ENCODE measurements around the gene ZNF536.
"Not testable (repeated sequence)": the region's sequence is repeated elsewhere in the genome, so short reads cannot be mapped to it uniquely, and the experiment has no call there.

The ZNF536 gene

DNA sequence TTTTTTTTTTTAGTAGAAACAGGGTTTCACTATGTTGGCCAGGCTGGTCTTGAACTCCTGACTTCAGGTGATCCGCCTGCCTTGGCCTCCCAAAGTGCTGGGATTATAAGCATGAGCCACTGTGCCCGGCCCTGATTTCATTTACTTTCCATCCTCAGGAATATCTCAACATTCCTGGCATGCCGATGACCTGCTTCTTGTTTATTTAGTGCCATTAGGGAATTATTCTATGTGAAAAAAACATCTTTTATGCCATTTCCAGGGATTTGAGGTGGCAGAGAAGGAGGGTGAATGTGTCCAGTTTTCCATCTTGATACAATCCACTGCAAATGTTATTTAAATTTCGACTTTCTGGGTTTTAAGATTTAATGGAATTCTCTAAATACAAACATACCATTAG lies 45.0 kb downstream of the ZNF536 start:
- H3K79me1 ChIP-seq (replicated peaks; ENCODE audit: low read length, poor library complexity, severe bottlenecking); H3K27ac ChIP-seq (ENCODE audit: low read length, poor library complexity, severe bottlenecking); H3K27me3 ChIP-seq (ENCODE audit: control insufficient read depth in 1 of 2, insufficient read depth in 1 of 2, low read length in 2 of 2); H2BK12ac ChIP-seq (ENCODE audit: low read length in 2 of 2); H2AFZ ChIP-seq (ENCODE audit: low read depth, low read length); H2BK120ac ChIP-seq (ENCODE audit: low read depth, low read length); H3K23ac ChIP-seq (ENCODE audit: low read length in 2 of 2); H3K36me3 ChIP-seq (ENCODE audit: control insufficient read depth in 1 of 2, insufficient read depth in 2 of 2, low read depth in 1 of 2, low read length in 2 of 2); H3K9ac ChIP-seq (ENCODE audit: low read length); H3K14ac ChIP-seq (ENCODE audit: low read length in 2 of 2); H4K8ac ChIP-seq (ENCODE audit: low read length); H3K4me3 ChIP-seq (ENCODE audit: insufficient read depth in 1 of 2, low read depth in 1 of 2, low read length in 2 of 2); H3K4me2 ChIP-seq (ENCODE audit: low read length, poor library complexity, severe bottlenecking); H3K4ac ChIP-seq (ENCODE audit: low read depth in 1 of 2, low read length in 2 of 2); H3K4me1 ChIP-seq (ENCODE audit: control insufficient read depth, insufficient read depth, low read depth, low read length); H3K18ac ChIP-seq (ENCODE audit: low read depth in 1 of 2, low read length in 2 of 2); H2BK5ac ChIP-seq (ENCODE audit: low read depth, low read length, poor library complexity, severe bottlenecking); DNase-seq; H2AK5ac ChIP-seq (ENCODE audit: low read length, severe bottlenecking); H3K9me3 ChIP-seq (ENCODE audit: control insufficient read depth, low read length); H4K91ac ChIP-seq (ENCODE audit: low read length); H2BK15ac ChIP-seq (ENCODE audit: low read depth, poor library complexity, severe bottlenecking): not testable (repeated sequence)
- 37% methylated on average over 2 of the region's 4 CpGs for whole genome bisulfite sequencing

DNA sequence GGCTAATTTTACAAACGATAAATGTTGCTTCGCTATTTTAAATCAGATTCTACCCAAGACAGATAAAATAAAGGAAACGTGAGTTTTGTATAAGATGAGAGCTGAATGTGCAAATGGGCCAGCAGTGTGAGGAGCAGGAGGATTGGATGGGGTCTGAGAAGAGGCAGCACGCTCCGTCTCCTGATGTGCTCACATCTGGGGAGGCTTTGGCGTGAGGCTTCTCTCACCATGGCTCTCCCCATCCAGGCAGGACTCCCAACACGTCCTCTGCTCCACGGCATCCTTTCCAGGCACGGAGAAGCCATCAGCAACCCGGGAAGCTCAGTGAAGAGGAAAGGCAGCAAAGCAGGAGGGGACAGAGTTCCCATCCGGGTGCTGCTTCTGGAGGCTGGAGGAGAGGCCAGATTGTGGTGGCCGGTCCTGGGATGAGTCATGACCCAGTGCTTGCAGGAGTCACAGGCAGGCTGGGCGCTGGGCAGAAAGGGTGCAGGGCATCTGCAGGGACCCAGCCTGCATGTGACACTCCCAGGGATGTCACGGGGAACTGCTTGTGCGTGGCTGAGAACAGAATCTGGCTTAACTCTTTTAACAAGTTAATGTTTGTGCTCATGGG lies 47.5 kb downstream of the ZNF536 start:
- Histone ChIP-seq H3K27me3 (ENCODE audit: control insufficient read depth in 1 of 2, insufficient read depth in 1 of 2, low read length in 2 of 2) (no peaks in the 10 kb centered on the region), H3K36me3 (ENCODE audit: control insufficient read depth in 1 of 2, insufficient read depth in 2 of 2, low read depth in 1 of 2, low read length in 2 of 2) (no peaks in the 10 kb centered on the region), H2AFZ (ENCODE audit: low read depth, low read length) (no peak overlapping the region), H3K23ac (ENCODE audit: low read length in 2 of 2) (no peak overlapping the region), H2BK120ac (ENCODE audit: low read depth, low read length) (no peak overlapping the region), H4K8ac (ENCODE audit: low read length) (no peak overlapping the region), H2BK15ac (ENCODE audit: low read depth, poor library complexity, severe bottlenecking) (no peak overlapping the region), H3K18ac (ENCODE audit: low read depth in 1 of 2, low read length in 2 of 2) (no peak overlapping the region), H2BK5ac (ENCODE audit: low read depth, low read length, poor library complexity, severe bottlenecking) (no peak overlapping the region), H3K4me1 (ENCODE audit: control insufficient read depth, insufficient read depth, low read depth, low read length) (no peaks in the 10 kb centered on the region), H3K4ac (ENCODE audit: low read depth in 1 of 2, low read length in 2 of 2) (no peak overlapping the region), H3K9me3 (ENCODE audit: control insufficient read depth, low read length) (no peaks in the 10 kb centered on the region), H3K14ac (ENCODE audit: low read length in 2 of 2) (no peak overlapping the region), H2AK5ac (ENCODE audit: low read length, severe bottlenecking) (no peak overlapping the region), H3K4me3 (ENCODE audit: insufficient read depth in 1 of 2, low read depth in 1 of 2, low read length in 2 of 2) (no peak overlapping the region), H3K4me2 (ENCODE audit: low read length, poor library complexity, severe bottlenecking) (no peak overlapping the region), H3K79me1 (replicated peaks; ENCODE audit: low read length, poor library complexity, severe bottlenecking) (no peaks in the 10 kb centered on the region), H3K9ac (ENCODE audit: low read length) (no peak overlapping the region), H2BK12ac (ENCODE audit: low read length in 2 of 2) (no peak overlapping the region), H4K91ac (ENCODE audit: low read length) (no peak overlapping the region), H3K27ac (ENCODE audit: low read length, poor library complexity, severe bottlenecking) (no peak overlapping the region)
- DNase-seq, result no peak
- 68% methylated on average over 15 of the region's 15 CpGs for WGBS

DNA sequence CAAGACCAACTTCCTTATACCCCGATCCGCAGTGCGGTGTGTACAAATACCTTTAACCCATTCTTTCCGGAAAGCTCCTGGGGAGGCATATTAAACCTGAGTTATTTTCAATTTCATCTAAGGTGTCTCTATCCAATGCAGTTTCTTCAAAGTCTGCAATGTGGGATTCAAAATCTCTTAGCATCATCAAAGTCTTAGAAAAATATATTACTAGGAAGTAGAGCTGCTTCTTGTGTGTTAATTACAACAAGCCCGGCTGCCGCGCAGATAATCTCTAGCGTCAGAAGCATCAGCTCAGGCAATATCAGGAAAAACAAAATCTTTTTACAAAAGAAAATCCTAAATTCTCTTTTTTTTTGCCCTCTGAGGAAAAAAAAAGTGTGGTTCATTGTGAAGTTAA lies 48.1 kb downstream of the ZNF536 start:
- Histone ChIP-seq H4K91ac (ENCODE audit: low read length) (no peak overlapping the region), H3K27ac (ENCODE audit: low read length, poor library complexity, severe bottlenecking) (no peak overlapping the region), H2BK15ac (ENCODE audit: low read depth, poor library complexity, severe bottlenecking) (no peak overlapping the region), H3K4me1 (ENCODE audit: control insufficient read depth, insufficient read depth, low read depth, low read length) (no peaks in the 10 kb centered on the region), H3K14ac (ENCODE audit: low read length in 2 of 2) (no peak overlapping the region), H3K4ac (ENCODE audit: low read depth in 1 of 2, low read length in 2 of 2) (no peak overlapping the region), H3K4me3 (ENCODE audit: insufficient read depth in 1 of 2, low read depth in 1 of 2, low read length in 2 of 2) (no peak overlapping the region), H3K36me3 (ENCODE audit: control insufficient read depth in 1 of 2, insufficient read depth in 2 of 2, low read depth in 1 of 2, low read length in 2 of 2) (no peaks in the 10 kb centered on the region), H2AFZ (ENCODE audit: low read depth, low read length) (no peak overlapping the region), H4K8ac (ENCODE audit: low read length) (no peak overlapping the region), H3K9me3 (ENCODE audit: control insufficient read depth, low read length) (no peaks in the 10 kb centered on the region), H3K4me2 (ENCODE audit: low read length, poor library complexity, severe bottlenecking) (no peak overlapping the region), H3K23ac (ENCODE audit: low read length in 2 of 2) (no peak overlapping the region), H3K27me3 (ENCODE audit: control insufficient read depth in 1 of 2, insufficient read depth in 1 of 2, low read length in 2 of 2) (no peaks in the 10 kb centered on the region), H3K18ac (ENCODE audit: low read depth in 1 of 2, low read length in 2 of 2) (no peak overlapping the region), H2BK5ac (ENCODE audit: low read depth, low read length, poor library complexity, severe bottlenecking) (no peak overlapping the region), H2BK12ac (ENCODE audit: low read length in 2 of 2) (no peak overlapping the region), H3K79me1 (replicated peaks; ENCODE audit: low read length, poor library complexity, severe bottlenecking) (no peaks in the 10 kb centered on the region), H3K9ac (ENCODE audit: low read length) (no peak overlapping the region), H2BK120ac (ENCODE audit: low read depth, low read length) (no peak overlapping the region), H2AK5ac (ENCODE audit: low read length, severe bottlenecking) (no peak overlapping the region)
- no peak for DNase-seq
- 89% methylated on average over 4 of the region's 8 CpGs for WGBS

DNA sequence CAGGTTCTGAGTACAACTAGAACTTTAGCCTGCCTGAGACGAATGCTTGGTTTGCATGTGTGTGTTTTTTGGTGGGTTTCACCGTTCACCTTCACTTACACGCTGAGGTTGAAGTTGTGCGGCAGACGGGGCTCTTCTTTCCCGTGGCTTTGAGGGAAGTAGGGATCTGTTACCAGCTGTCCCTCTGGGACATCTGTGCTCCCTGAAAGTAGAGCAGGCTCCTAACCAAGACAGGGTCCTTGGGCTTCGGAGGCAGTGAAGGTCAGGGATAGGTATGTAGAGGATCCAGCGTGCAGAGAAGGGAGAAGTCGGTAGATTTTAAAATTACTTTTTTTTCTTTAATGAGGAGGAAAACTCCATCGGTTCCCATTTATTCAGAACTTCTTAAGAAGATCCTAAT lies 48.7 kb downstream of the ZNF536 start:
- Histone ChIP-seq H2BK120ac (ENCODE audit: low read depth, low read length) (no peak overlapping the region), H4K91ac (ENCODE audit: low read length) (no peak overlapping the region), H4K8ac (ENCODE audit: low read length) (no peak overlapping the region), H3K36me3 (ENCODE audit: control insufficient read depth in 1 of 2, insufficient read depth in 2 of 2, low read depth in 1 of 2, low read length in 2 of 2) (no peaks in the 10 kb centered on the region), H2BK12ac (ENCODE audit: low read length in 2 of 2) (no peak overlapping the region), H3K9ac (ENCODE audit: low read length) (no peak overlapping the region), H3K9me3 (ENCODE audit: control insufficient read depth, low read length) (no peaks in the 10 kb centered on the region), H3K4me3 (ENCODE audit: insufficient read depth in 1 of 2, low read depth in 1 of 2, low read length in 2 of 2) (no peak overlapping the region), H3K79me1 (replicated peaks; ENCODE audit: low read length, poor library complexity, severe bottlenecking) (no peaks in the 10 kb centered on the region), H3K4me2 (ENCODE audit: low read length, poor library complexity, severe bottlenecking) (no peak overlapping the region), H2BK15ac (ENCODE audit: low read depth, poor library complexity, severe bottlenecking) (no peak overlapping the region), H3K27ac (ENCODE audit: low read length, poor library complexity, severe bottlenecking) (no peak overlapping the region), H3K23ac (ENCODE audit: low read length in 2 of 2) (no peak overlapping the region), H3K4me1 (ENCODE audit: control insufficient read depth, insufficient read depth, low read depth, low read length) (no peaks in the 10 kb centered on the region), H2AK5ac (ENCODE audit: low read length, severe bottlenecking) (no peak overlapping the region), H3K27me3 (ENCODE audit: control insufficient read depth in 1 of 2, insufficient read depth in 1 of 2, low read length in 2 of 2) (no peaks in the 10 kb centered on the region), H3K18ac (ENCODE audit: low read depth in 1 of 2, low read length in 2 of 2) (no peak overlapping the region), H2AFZ (ENCODE audit: low read depth, low read length) (no peak overlapping the region), H3K4ac (ENCODE audit: low read depth in 1 of 2, low read length in 2 of 2) (no peak overlapping the region), H3K14ac (ENCODE audit: low read length in 2 of 2) (no peak overlapping the region), H2BK5ac (ENCODE audit: low read depth, low read length, poor library complexity, severe bottlenecking) (no peak overlapping the region)
- no peak for DNase-seq
- 83% methylated on average over 7 of the region's 10 CpGs for WGBS

Measured in mesenchymal stem cell (in vitro differentiated cells and primary cell).